Pancreas (tissue), 10 donors: ENCODE data around the gene FHIT. TPM values are rescaled to one million over a fixed set of nuclear protein-coding genes. Genes with fewer than 3 reads are reported as not detected.

Source experiments
- ATAC-seq, 4 donors: fragments of 200-7000 bp; cut with Tn5 transposase; one replicate each; pipeline versions ENCODE4 v1.8.0 to v1.9.1; 2020; ENCODE audit warnings: mild to moderate bottlenecking in 4 of 4, moderate library complexity in 4 of 4
- DNase-seq, 6 donors: peaks; one replicate each; pipeline ENCODE4 v3.0.0-alpha.2; 2020
- FAIRE-seq: peaks from 2 replicates; lab custom pipeline; 2012; peaks lifted over from hg19 to GRCh38; lab: Jason Lieb, UNC
- H3K27ac ChIP-seq, 4 donors: fragments of 200-600 bp; sonication (generic); 1 replicate in 3 of 4; 2 replicates in 1 of 4; pipeline versions ENCODE4 v1.5.0 to v1.8.0; 2020
- H3K27me3 ChIP-seq, 4 donors: fragments of 200-600 bp; one replicate each; pipeline ENCODE4 v1.8.0; 2021
- H3K36me3 ChIP-seq, 3 donors: fragments of 200-600 bp; sonication (generic) in 1 of 3; one replicate each; pipeline versions ENCODE4 v1.5.0 to v1.8.0; 2020 to 2021
- H3K4me1 ChIP-seq, 3 donors: fragments of 200-600 bp; one replicate each; pipeline ENCODE4 v1.8.0; 2021
- H3K4me3 ChIP-seq, 4 donors: fragments of 200-600 bp; sonication (generic) in 2 of 4; one replicate each; pipeline versions ENCODE4 v1.5.0 to v1.8.0; 2020 to 2021
- H3K9me3 ChIP-seq, 4 donors: fragments of 200-600 bp; one replicate each; pipeline ENCODE4 v1.8.0; 2021
- CTCF ChIP-seq, 4 donors: fragments of 200-600 bp; sonication (generic) in 3 of 4; IDR thresholded peaks; one replicate each; pipeline versions ENCODE4 v1.5.0 to v1.8.0; 2021; ENCODE audit warnings: antibody characterized with exemption in 4 of 4
- WGBS, 2 donors: extraction: QIAGEN DNeasy Blood & Tissue Kit; methylation state at CpG; one replicate each; pipeline ENCODE4 v1.1.7; 2013; 5-methylcytosine and 5-hydroxymethylcytosine counted together
- intact Hi-C, 3 donors: fragments of 100-400 bp; cut with DNase I; formaldehyde crosslinking; loops; one replicate each; pipeline versions ENCODE4 v1.11.1 to v1.14.2; 2022
- polyA plus RNA-seq, 2 donors: library from polyadenylated mRNA; stranded (reverse); fragments of 200-250 nt; gene quantifications; one replicate each; pipeline ENCODE4 v1.2.3, GENCODE V29; 2013
- total RNA-seq, 6 donors: library from RNA; stranded (reverse); fragmentation: NEBNext Ultra II Directional in 4 of 6; extraction: Animal tissue kit (Norgen Biotek cat#: 25700) in 4 of 6; gene quantifications; one replicate each; pipeline versions ENCODE4 v1.2.1 to v1.2.4, GENCODE V29; 2021 to 2023
- donor health status: healthy with polysubstance abuse.
- donor health status: DM: no; HTN: no; CAD: no; lungs with moderate emphysema.
- donor health status: DM: no; HTN: no; CAD: no.
- donor health status: control.
- donor health status: control.
- donor health status: Bipolar disorder and iron deficiency.
- donor health status: DM: yes; HTN: yes; CAD: no.
- donor health status: DM: no; HTN: no; CAD: no.
- donor health status: DM: no; HTN: no; CAD: no.
- donor health status: DM: yes; HTN: yes; CAD: no.

Gene FHIT
- total and polyA plus RNA-seq, 8 donors: 4.8 to 15.7 (median 8.0) TPM

GRCh38 chr3:60185161-60185560 is 1066.1 kb downstream of the FHIT start:
- Histone ChIP-seq H3K27ac (no peak overlapping the region), H3K4me3 (no peak overlapping the region), H3K27me3 (no peaks in the 10 kb centered on the region), H3K4me1 (no peaks in the 10 kb centered on the region), H3K36me3 (no peaks in the 10 kb centered on the region), H3K9me3 (no peaks in the 10 kb centered on the region)
- WGBS, 2 donors: 89 to 92% methylated on average over 3 of the region's 3 CpGs
- ATAC-seq (no peak), DNase-seq (no peak), FAIRE-seq (no peak)
- intact Hi-C loops: no loop called here
- no peak for TF ChIP-seq CTCF (IDR thresholded peaks at IDR 0.05)

GRCh38 chr3:60182697-60183096 is 1068.6 kb downstream of the FHIT start:
- DNase-seq (no peak), ATAC-seq (no peak), FAIRE-seq (no peak)
- H3K4me1 ChIP-seq: no peaks in the 10 kb centered on the region
- no peaks in the 10 kb centered on the region for H3K9me3 ChIP-seq
- H3K27me3 ChIP-seq: no peaks in the 10 kb centered on the region
- TF ChIP-seq CTCF (IDR thresholded peaks at IDR 0.05): no peak
- H3K27ac ChIP-seq: no peak overlapping the region
- no peak overlapping the region for H3K4me3 ChIP-seq
- no peaks in the 10 kb centered on the region for H3K36me3 ChIP-seq
- intact Hi-C loops: no loop called here
- 75 to 92% methylated on average over 1 of the region's 1 CpG for WGBS, 2 donors

DNA sequence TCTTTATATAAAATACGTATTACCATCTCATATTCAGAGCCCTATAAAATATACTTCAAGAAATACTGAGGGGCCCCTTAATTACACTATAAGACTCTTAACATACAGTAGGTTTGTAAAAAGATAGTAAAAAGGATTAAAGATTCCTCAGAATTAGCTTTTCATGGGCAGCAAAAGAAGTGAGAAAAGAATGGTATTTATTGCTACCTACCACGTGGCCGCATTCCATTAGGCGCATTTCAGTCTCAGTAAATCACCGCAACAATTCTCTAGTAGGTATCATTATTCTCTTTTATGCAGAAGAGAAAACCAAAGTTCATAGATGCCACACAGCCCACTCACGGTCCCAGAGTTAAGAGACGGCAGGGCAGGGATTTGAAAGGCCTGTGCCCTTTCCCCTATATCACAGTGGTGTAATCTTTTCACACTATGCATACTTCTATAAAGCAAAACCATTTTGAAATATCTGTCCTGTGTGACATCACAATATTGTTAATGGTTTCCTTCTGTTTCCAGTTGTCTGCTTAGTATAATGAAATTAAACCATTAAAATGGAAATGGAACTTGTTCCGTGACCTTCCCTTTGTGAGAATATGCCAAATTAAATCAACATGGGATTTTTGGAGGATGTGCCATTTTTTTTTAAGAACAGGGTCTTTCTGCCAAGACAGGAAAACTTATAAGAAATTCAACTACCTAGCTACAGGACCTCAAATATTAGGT is 1072.2 kb downstream of the FHIT start:
- Histone ChIP-seq H3K4me1 (no peaks in the 10 kb centered on the region), H3K36me3 (no peaks in the 10 kb centered on the region), H3K9me3 (no peaks in the 10 kb centered on the region), H3K27me3 (no peaks in the 10 kb centered on the region), H3K27ac (no peak overlapping the region), H3K4me3 (no peak overlapping the region)
- ATAC-seq (no peak), FAIRE-seq (no peak), DNase-seq (no peak)
- intact Hi-C loops: no loop called here
- WGBS, 2 donors: 93 to 95% methylated on average over 8 of the region's 8 CpGs
- TF ChIP-seq CTCF (IDR thresholded peaks at IDR 0.05): no peak

DNA sequence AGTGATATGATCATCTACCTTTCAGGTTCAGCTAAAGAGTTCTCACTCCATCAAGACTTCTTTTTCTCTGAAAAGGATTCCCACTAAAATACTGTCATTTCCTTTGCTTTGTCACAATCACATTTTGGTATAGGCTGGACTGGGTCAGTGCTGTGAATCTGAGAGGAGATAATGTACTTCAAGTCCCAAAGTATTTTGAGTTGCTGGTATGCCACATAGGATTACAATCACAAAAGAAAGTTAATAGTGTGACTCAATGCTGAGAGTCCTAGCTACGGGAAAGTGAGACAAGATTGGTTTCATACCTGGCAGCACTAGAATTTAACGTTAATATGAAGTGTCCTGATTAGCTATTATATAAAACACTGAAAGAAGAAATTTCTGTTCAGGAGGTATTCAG is 1073.5 kb downstream of the FHIT start:
- ATAC-seq: no peak
- no peak for FAIRE-seq
- DNase-seq: no peak

More for the DNA sequence above, 1073.5 kb downstream of the FHIT start:
- Histone ChIP-seq H3K27ac (no peak overlapping the region), H3K4me1 (no peaks in the 10 kb centered on the region), H3K36me3 (no peaks in the 10 kb centered on the region), H3K9me3 (no peaks in the 10 kb centered on the region), H3K27me3 (no peaks in the 10 kb centered on the region), H3K4me3 (no peak overlapping the region)
- no peak for TF ChIP-seq CTCF (IDR thresholded peaks at IDR 0.05)
- intact Hi-C loops: no loop called here
- WGBS, 2 donors: 89 to 90% methylated on average over 2 of the region's 2 CpGs
